GM10266 (cell line): ENCODE results near the gene DHRS9.
A peak's percentile ranks its signal among the peaks of the same experiment; 100 is the strongest.
"Not testable (repeated sequence)": the region's sequence is repeated elsewhere in the genome, so short reads cannot be mapped to it uniquely, and the experiment has no call there.

Experiments
- DNase-seq: peaks from one replicate; pipeline ENCODE4 v3.0.0; 2012; ENCODE audit errors: extremely low spot score
- CTCF ChIP-seq: IDR thresholded peaks from 2 replicates; pipeline ENCODE4 v1.5.1; 2012; ENCODE audit warnings: mild to moderate bottlenecking, low read depth; ENCODE audit not compliant: control insufficient read depth, insufficient read depth; ENCODE audit errors: missing control alignments

Gene DHRS9

GRCh38 chr2:169116993-169117392, 47.6 kb downstream of the DHRS9 start:
- DNase-seq, result no peak
- no peak for TF ChIP-seq CTCF

- TF ChIP-seq CTCF, result no peak
- DNase-seq, result no peak
Measured at GRCh38 chr2:169118060-169118459, 48.7 kb downstream of the DHRS9 start.

DNA sequence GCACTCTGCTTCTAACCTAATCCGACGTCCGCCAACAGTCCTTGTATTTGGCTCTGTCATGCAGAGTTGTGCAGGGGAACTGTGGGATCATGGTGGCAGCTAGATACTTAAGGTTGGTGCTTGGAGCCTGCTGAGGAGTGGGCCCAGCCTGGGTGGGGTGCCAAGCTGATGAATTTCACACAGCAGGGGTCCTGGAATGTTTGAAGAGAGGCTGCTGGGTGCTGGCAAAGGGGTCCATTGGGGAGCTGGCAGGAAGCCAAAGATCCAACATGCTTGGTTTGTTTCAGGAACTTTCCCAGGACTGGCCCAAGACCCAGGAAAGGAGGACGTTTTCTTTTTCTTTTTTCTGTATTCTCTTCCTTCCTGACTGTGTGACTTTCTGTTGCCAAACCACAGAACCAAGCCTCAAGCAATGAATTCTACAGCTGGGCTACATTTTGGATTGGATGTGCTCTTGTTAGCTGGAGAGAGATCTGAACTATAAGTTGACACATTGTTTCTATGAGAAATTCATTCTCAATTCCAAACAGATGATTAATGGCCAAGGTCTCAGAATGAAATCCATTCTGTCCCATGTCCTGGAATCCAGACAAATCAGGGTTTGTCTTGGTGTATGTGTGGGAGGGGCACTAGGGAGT, 49.9 kb downstream of the DHRS9 start:
- no peak for TF ChIP-seq CTCF
- DNase-seq, result no peak

DNA sequence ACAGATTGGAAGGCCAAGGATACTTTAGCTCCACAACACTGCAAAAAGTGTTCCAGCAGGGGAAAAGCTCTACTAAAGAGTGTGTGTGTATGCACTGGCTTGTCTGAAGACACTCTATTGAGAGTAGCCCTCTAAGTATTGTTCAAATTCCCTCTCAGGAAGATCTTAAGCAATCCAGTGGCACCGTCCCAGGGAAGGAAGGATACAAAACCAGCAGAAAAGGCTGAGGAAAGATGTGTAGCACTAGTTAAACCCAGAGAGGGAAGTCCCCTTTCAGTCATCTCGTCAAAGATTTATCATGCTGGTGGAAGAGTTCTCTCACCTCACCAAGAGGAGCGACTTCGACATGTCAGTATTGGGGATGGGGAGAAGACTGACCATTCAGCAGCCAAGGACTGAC, 50.5 kb downstream of the DHRS9 start:
- no peak for TF ChIP-seq CTCF
- DNase-seq, result no peak

GRCh38 chr2:169129703-169130243, 60.4 kb downstream of the DHRS9 start:
- DNase-seq, result no peak
- TF ChIP-seq CTCF, result no peak

- TF ChIP-seq CTCF, result peak; percentile 69
- peak; percentile 61 for DNase-seq
Measured at GRCh38 chr2:169131587-169132512, 62.5 kb downstream of the DHRS9 start.

DNA sequence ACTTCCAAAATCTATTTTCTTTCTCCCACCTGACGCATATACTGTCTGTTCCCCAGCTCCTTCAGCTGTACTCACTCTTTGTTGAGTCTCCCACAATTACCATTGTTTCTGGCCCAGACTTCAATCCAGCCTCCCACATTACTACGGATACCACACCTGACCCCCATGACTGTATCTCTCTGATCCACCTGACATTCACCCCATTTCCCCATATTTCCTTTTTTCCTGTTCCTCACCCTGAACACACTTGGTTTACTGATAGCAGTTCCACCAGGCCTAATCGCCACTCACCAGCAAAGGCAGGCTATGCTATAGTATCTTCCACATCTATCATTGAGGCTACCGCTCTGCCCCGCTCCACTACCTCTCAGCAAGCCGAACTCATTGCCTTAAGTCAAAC, 64.9 kb downstream of the DHRS9 start:
- not testable (repeated sequence) for DNase-seq

DNA sequence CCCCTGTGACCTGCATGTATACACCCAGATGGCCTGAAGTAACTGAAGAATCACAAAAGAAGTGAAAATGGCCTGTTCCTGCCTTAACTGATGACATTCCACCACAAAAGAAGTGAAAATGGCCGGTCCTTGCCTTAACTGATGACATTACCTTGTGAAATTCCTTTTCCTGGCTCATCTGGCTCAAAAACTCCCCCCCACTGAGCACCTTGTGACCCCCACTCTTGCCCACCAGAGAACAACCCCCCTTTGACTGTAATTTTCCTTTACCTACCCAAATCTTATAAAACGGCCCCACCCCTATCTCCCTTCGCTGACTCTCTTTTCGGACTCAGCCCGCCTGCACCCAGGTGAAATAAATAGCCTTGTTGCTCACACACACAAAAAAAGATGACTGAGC, 67.1 kb downstream of the DHRS9 start:
- DNase-seq, result not testable (repeated sequence)
